H1 (cell line): ENCODE data around the gene ACOT11. TPM values are rescaled to one million over a fixed set of nuclear protein-coding genes. Genes with fewer than 3 reads are reported as not detected.

ENCODE experiments used
- ASH2L ChIP-seq: fragments of 200-600, 300-600 bp; sonication (generic); IDR thresholded peaks from one replicate; pipeline ENCODE4 v1.7.1; 2017; ENCODE audit warnings: low read length
- ATF3 ChIP-seq: IDR thresholded peaks from 2 replicates; pipeline ENCODE4 v1.6.1; 2011; ENCODE audit warnings: low read depth, mild to moderate bottlenecking, low read length; ENCODE audit not compliant: insufficient read depth
- CREB1 ChIP-seq: IDR thresholded peaks from 2 replicates; pipeline ENCODE4 v1.6.1; 2012; ENCODE audit warnings: inconsistent platforms
- CTBP2 ChIP-seq: IDR thresholded peaks from 2 replicates; pipeline ENCODE4 v1.7.0; 2011; ENCODE audit warnings: borderline replicate concordance, mild to moderate bottlenecking, moderate library complexity, mixed read lengths, low read length; ENCODE audit not compliant: insufficient read depth, insufficient read length
- E2F6 ChIP-seq: IDR thresholded peaks from 2 replicates; pipeline ENCODE4 v1.6.1; 2012; ENCODE audit warnings: inconsistent platforms
- FOSL1 ChIP-seq: IDR thresholded peaks from 2 replicates; pipeline ENCODE4 v1.6.1; 2011; ENCODE audit warnings: mild to moderate bottlenecking, low read depth, low read length, moderate library complexity; ENCODE audit not compliant: insufficient read depth
- JUN ChIP-seq: IDR thresholded peaks from 2 replicates; pipeline ENCODE4 v1.6.1; 2011; ENCODE audit warnings: low read depth, mild to moderate bottlenecking, improper control_type of control experiment, low read length
- KDM1A ChIP-seq: fragments of 200-600, 300-600 bp; sonication (generic); IDR thresholded peaks from 2 replicates; pipeline ENCODE4 v1.7.1; 2016; ENCODE audit warnings: mild to moderate bottlenecking, low read length, borderline replicate concordance
- NRF1 ChIP-seq: IDR thresholded peaks from 2 replicates; pipeline ENCODE4 v1.6.1; 2011; ENCODE audit warnings: mild to moderate bottlenecking, low read depth, low read length, improper control_type of control experiment
- POU5F1 ChIP-seq: IDR thresholded peaks from 2 replicates; pipeline ENCODE4 v1.6.1; 2011; ENCODE audit warnings: low read depth, mild to moderate bottlenecking, low read length, moderate library complexity
- RBBP5 ChIP-seq: IDR thresholded peaks from 2 replicates; pipeline ENCODE4 v1.7.1; 2012; ENCODE audit warnings: low read depth, mild to moderate bottlenecking, inconsistent platforms, low read length, moderate library complexity, borderline replicate concordance
- SAP30 ChIP-seq: fragments of 300-600 bp; sonication (generic); IDR thresholded peaks from 2 replicates; pipeline ENCODE4 v1.7.1; 2012; ENCODE audit warnings: low read length, moderate library complexity, mild to moderate bottlenecking, inconsistent platforms; ENCODE audit not compliant: insufficient read depth, insufficient replicate concordance
- SP1 ChIP-seq: IDR thresholded peaks from 2 replicates; pipeline ENCODE4 v1.6.1; 2011; ENCODE audit warnings: low read depth, low read length
- TAF1 ChIP-seq: IDR thresholded peaks from 2 replicates; pipeline ENCODE4 v1.6.1; 2011; ENCODE audit warnings: mild to moderate bottlenecking, low read depth, low read length
- TBP ChIP-seq: IDR thresholded peaks from 2 replicates; pipeline ENCODE4 v1.6.1; 2011; ENCODE audit warnings: low read depth, low read length, improper control_type of control experiment
- USF2 ChIP-seq: IDR thresholded peaks from 2 replicates; pipeline ENCODE4 v1.6.1; 2011; ENCODE audit warnings: low read length, improper control_type of control experiment
- YY1 ChIP-seq: IDR thresholded peaks from 2 replicates; pipeline ENCODE4 v1.6.1; 2011; ENCODE audit warnings: low read depth, mild to moderate bottlenecking, low read length
- polyA plus RNA-seq, 7 experiments: library from polyadenylated mRNA; depleted of rRNA in 3 of 7; stranded (reverse) in 5 of 7; unstranded in 2 of 7; fragments of >200 nt in 5 of 7; fragments of 200-250 nt in 2 of 7; gene quantifications; 1 replicate in 5 of 7; 2 replicates in 1 of 7; 4 replicates in 1 of 7; pipeline versions ENCODE4 v1.2.1 to v1.2.3, GENCODE V29; 2011 to 2013; ENCODE audit warnings: missing spikeins in 2 of 7, mixed read lengths in 2 of 7
- total RNA-seq: library from RNA; stranded (reverse); fragmentation: NEBNext Ultra II Directional; extraction: Animal tissue kit (Norgen Biotek cat#: 25700); gene quantifications from 2 replicates; pipeline ENCODE4 v1.2.1, GENCODE V29; 2021
- TF ChIP-seq, protein P1 (sequence below): IDR thresholded peaks from 2 replicates; pipeline ENCODE4 v1.6.1; 2012; ENCODE audit warnings: low read length, inconsistent platforms
- TF ChIP-seq, protein P2 (sequence below): IDR thresholded peaks from 2 replicates; pipeline ENCODE4 v1.6.1; 2012; ENCODE audit warnings: inconsistent platforms

The ACOT11 gene
- total and polyA plus RNA-seq, 2 of the 8 experiments (the other 6 are each of a cell fraction or from before 2014, with no cell fraction given): 3.8 to 4.5 TPM

DNA sequence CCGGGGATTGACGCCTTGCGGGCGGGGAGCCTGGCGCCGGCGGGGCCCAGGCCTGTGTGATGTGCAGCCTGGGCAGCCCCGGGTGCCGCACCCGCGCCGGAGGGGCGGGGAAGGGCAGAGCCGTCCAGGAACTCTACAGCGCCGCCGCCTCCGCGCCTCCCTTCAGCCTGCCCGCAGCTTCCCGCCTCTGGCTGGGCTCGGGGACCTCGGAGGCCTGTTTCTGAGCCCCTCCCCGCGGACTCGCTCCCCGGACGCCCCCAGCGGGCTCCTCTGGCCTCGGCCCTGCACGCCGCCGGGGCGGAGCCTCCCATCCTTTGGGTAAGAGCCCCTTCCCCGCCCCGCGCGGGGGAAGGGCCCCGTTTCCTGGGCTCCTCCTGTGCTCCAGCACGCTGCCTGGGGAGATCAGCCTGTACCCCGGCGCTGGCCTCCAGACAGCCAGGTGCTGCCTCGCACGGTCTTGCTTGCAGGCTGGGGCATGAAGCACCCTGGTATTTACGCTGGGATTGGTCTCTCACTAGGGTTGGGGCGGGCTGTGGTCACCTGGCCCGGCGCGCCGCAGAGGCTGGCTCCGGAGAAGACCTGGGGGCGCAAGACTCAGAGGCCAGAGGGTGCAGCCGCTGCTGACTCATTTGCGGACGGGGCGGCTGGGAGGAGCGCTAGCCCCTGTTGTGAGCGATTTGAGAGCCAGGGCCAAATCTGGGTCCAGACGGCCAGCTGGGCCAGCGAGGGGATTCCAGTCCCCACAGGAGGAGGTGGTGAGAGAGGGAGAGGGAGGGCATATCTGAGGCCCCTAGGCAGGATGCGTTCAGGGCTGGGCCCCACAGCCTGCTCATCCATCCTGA is 5.7 kb upstream of the ACOT11 start (continued):
- TF ChIP-seq CREB1: 0 out of 2 replicates have a peak, but pooled peaks have one; percentile 9
- no peak for TF ChIP-seq JUN
- no peak for TF ChIP-seq NRF1
- peak; percentile 59; the same call in 1 of the 2 replicates for TF ChIP-seq TBP
- no peak for TF ChIP-seq RBBP5
- no peak for TF ChIP-seq POU5F1
- peak; percentile 80 for TF ChIP-seq CTBP2
- TF ChIP-seq E2F6: peak; percentile 80
- peak; percentile 20; the same call in 1 of the 2 replicates for TF ChIP-seq YY1
- TF ChIP-seq, protein P1, sequence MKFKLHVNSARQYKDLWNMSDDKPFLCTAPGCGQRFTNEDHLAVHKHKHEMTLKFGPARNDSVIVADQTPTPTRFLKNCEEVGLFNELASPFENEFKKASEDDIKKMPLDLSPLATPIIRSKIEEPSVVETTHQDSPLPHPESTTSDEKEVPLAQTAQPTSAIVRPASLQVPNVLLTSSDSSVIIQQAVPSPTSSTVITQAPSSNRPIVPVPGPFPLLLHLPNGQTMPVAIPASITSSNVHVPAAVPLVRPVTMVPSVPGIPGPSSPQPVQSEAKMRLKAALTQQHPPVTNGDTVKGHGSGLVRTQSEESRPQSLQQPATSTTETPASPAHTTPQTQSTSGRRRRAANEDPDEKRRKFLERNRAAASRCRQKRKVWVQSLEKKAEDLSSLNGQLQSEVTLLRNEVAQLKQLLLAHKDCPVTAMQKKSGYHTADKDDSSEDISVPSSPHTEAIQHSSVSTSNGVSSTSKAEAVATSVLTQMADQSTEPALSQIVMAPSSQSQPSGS: no peak
- no peak for TF ChIP-seq FOSL1
- TF ChIP-seq USF2: no peak
- no peak for TF ChIP-seq ATF3
- peak; percentile 51 for TF ChIP-seq ASH2L
- TF ChIP-seq SP1: no peak
- no peak for TF ChIP-seq SAP30
- TF ChIP-seq TAF1: peak; percentile 68
- TF ChIP-seq KDM1A: no peak
- TF ChIP-seq, protein P2, sequence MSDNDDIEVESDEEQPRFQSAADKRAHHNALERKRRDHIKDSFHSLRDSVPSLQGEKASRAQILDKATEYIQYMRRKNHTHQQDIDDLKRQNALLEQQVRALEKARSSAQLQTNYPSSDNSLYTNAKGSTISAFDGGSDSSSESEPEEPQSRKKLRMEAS: peak; percentile 47
